ENCODE data around the gene PTGES3L. TPM values are rescaled to one million over a fixed set of nuclear protein-coding genes. Genes with fewer than 3 reads are reported as not detected.

The PTGES3L gene
- total and polyA plus RNA-seq, 2 of the 13 experiments (the other 11 are each of a cell fraction or from before 2014, with no cell fraction given): 1.2 to 2.9 TPM

DNA sequence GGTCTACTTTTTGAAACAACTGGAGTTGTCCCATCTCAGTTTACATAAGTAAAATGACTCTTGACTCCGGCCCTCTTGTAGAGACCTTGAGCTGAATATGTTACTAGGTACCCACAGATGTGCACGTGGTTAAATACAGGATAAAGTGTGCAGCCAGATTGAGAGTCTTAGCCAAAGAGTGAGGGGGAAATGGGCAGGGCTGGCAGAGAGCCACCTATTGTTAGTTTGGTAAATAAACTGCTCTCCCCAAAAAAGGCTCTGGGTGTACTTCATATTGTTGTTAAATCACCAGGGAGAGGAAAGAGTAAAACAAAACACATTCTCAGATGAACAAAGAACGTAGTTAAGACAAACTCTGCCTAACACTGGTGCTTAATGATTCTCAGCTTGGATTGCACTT is 59.0 kb downstream of the PTGES3L start (continued):
- no peak for TF ChIP-seq ZNF318 (CRISPR knock-in tag; IDR thresholded peaks at IDR 0.05)
- 0 out of 2 replicates have a peak, but pooled peaks have one; percentile 8 for TF ChIP-seq NR2C2 (CRISPR knock-in tag; IDR thresholded peaks at IDR 0.05; ENCODE audit: borderline replicate concordance)
- TF ChIP-seq HDAC2 (CRISPR knock-in tag; IDR thresholded peaks at IDR 0.05): peak; percentile 45; the same call in 1 of the 2 replicates
- TF ChIP-seq PAF1 (CRISPR knock-in tag; IDR thresholded peaks at IDR 0.05): no peak
- no peak for TF ChIP-seq CCDC6 (CRISPR knock-in tag; IDR thresholded peaks at IDR 0.05)
- TF ChIP-seq HOXA9 (CRISPR knock-in tag; IDR thresholded peaks at IDR 0.05; ENCODE audit: borderline replicate concordance): no peak
- 0 out of 2 replicates have a peak, but pooled peaks have one; percentile 11 for TF ChIP-seq TCF7 (IDR thresholded peaks at IDR 0.05; ENCODE audit: low read depth)
- TF ChIP-seq CEBPB (IDR thresholded peaks at IDR 0.05; ENCODE audit: borderline replicate concordance, low read depth, low read length): no peak
- no peak for TF ChIP-seq NFKBIZ (CRISPR knock-in tag; IDR thresholded peaks at IDR 0.05)
- TF ChIP-seq GLMP (CRISPR knock-in tag; IDR thresholded peaks at IDR 0.05; ENCODE audit: borderline replicate concordance): no peak
- TF ChIP-seq SYNCRIP (IDR thresholded peaks at IDR 0.05; ENCODE audit: insufficient read depth, low read depth, low read length): no peak
- no peak for TF ChIP-seq KLF6 (CRISPR knock-in tag; IDR thresholded peaks at IDR 0.05)
- no peak for TF ChIP-seq SP1 (IDR thresholded peaks at IDR 0.05)
- no peak for TF ChIP-seq SP1 (CRISPR knock-in tag; IDR thresholded peaks at IDR 0.05)
- peak; percentile 63 for TF ChIP-seq SRF (IDR thresholded peaks at IDR 0.05; ENCODE audit: low read depth, low read length)
- no peak for TF ChIP-seq LCORL (IDR thresholded peaks at IDR 0.05)
- TF ChIP-seq LCORL (CRISPR knock-in tag; IDR thresholded peaks at IDR 0.05): peak; percentile 73; the same call in 1 of the 2 replicates
- TF ChIP-seq ZNF432 (CRISPR knock-in tag; IDR thresholded peaks at IDR 0.05; ENCODE audit: borderline replicate concordance): no peak
- TF ChIP-seq RNF219 (CRISPR knock-in tag; IDR thresholded peaks at IDR 0.05): no peak
- TF ChIP-seq ZNF30 (CRISPR knock-in tag; IDR thresholded peaks at IDR 0.05): no peak

Data from HepG2 (cell line).